Activated naive CD8-positive, alpha-beta T cell (primary cell): ENCODE measurements around the gene KTN1.

Source experiments
- H3K27ac Mint-ChIP-seq: one replicate; pipeline ENCODE4 v1.8.0; 2021; ENCODE audit warnings: mixed read lengths
- H3K27me3 Mint-ChIP-seq: one replicate; pipeline ENCODE4 v1.8.0; 2021; ENCODE audit warnings: mixed read lengths
- H3K36me3 Mint-ChIP-seq: one replicate; pipeline ENCODE4 v1.8.0; 2021; ENCODE audit warnings: mixed read lengths
- H3K4me1 Mint-ChIP-seq: one replicate; pipeline ENCODE4 v1.8.0; 2021; ENCODE audit warnings: low read depth, mixed read lengths
- H3K4me3 Mint-ChIP-seq: one replicate; pipeline ENCODE4 v1.8.0; 2021; ENCODE audit warnings: mild to moderate bottlenecking, mixed read lengths
- H3K9me3 Mint-ChIP-seq: one replicate; pipeline ENCODE4 v1.8.0; 2021; ENCODE audit warnings: low read depth, mixed read lengths

Gene KTN1

DNA sequence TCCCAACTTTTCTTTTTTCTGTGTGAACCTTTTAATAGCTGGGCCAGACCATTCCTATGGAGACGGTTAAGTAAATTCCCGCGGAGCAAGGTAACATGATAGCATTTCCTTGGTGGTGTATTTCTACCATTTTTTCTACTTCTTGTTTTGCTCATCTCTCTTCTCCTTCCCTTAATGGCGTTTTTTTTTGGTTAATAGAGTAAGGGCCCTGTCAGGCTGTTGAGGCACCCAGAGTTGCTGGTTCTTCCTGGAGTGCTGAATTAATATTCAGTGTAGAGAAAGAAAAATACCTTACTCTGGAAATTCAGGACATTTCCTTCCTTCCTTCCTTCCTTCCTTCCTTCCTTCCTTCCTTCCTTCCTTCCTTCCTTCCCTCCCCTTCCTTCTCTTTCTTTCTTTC lies 137.6 kb downstream of the KTN1 start:
- no peaks in the 10 kb centered on the region for H3K9me3 Mint-ChIP-seq
- no peak overlapping the region for H3K4me3 Mint-ChIP-seq
- no peaks in the 10 kb centered on the region for H3K27me3 Mint-ChIP-seq
- H3K4me1 Mint-ChIP-seq: no peaks in the 10 kb centered on the region
- H3K36me3 Mint-ChIP-seq: peaks cover 7% of the 10 kb centered on the region
- H3K27ac Mint-ChIP-seq: no peak overlapping the region

DNA sequence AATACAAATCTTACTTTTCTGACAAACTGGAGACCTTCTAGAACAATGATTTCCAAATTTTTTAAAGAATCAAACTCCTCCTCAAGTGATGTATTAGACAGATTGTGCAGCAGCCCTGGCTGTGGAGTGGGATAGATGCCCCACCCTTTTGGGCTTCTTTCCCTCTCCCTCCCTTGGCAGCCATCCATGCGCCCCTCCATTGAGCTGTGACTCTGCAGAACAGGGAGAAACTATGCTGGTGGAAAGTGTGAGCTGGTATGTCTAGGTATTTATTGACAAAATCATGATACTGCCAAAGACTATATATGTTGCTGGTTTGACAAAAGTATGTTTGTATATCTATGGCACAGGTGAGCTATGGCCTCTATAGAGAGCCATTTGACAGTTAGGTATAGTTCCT lies 138.5 kb downstream of the KTN1 start:
- Mint-ChIP-seq H3K27ac (no peak overlapping the region), H3K27me3 (no peaks in the 10 kb centered on the region), H3K36me3 (peaks cover 7% of the 10 kb centered on the region), H3K4me1 (no peaks in the 10 kb centered on the region), H3K9me3 (no peaks in the 10 kb centered on the region), H3K4me3 (no peak overlapping the region)

DNA sequence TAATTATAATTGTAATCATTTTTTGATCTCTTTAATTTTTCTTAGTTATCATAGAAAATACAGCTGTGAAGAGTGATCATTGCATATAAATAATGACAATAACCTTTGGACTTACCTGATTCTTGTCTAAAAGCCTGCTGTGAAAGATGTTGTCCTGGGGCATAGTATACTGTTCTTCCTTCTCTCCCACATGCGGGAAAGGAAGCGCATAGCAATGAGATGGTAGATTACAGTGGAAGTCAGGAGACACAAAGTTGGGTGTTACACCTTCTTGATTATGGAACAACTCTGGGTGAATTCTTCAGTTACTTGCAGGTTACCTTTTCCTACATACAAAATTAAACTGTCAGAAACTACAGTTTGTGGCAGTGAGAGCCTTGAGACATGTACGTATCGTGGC lies 140.8 kb downstream of the KTN1 start:
- Mint-ChIP-seq H3K36me3 (peaks cover 4% of the 10 kb centered on the region), H3K4me1 (no peaks in the 10 kb centered on the region), H3K4me3 (no peak overlapping the region), H3K9me3 (no peaks in the 10 kb centered on the region), H3K27ac (no peak overlapping the region), H3K27me3 (no peaks in the 10 kb centered on the region)

DNA sequence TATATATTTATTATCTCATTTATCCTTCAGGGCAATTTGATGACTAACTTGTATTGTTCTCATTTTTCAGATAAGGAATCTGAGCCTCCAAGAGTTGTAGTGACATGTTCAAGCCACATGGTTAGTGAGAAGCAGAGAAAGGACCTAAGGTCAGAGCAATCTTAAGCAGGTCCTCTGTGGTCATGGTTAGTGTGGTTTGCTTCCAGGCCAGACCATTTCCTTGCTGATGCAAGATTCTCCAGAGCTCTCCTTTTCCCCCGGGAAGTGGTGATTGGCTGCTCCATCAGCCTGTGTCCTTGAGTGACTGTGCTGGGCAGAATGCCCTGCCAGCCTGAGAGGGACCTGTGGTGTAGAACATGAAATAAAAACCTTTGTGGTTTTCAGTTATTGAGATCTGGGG lies 141.3 kb downstream of the KTN1 start:
- Mint-ChIP-seq H3K36me3 (peaks cover 4% of the 10 kb centered on the region), H3K4me3 (no peak overlapping the region), H3K9me3 (no peaks in the 10 kb centered on the region), H3K4me1 (no peaks in the 10 kb centered on the region), H3K27ac (no peak overlapping the region), H3K27me3 (no peaks in the 10 kb centered on the region)

DNA sequence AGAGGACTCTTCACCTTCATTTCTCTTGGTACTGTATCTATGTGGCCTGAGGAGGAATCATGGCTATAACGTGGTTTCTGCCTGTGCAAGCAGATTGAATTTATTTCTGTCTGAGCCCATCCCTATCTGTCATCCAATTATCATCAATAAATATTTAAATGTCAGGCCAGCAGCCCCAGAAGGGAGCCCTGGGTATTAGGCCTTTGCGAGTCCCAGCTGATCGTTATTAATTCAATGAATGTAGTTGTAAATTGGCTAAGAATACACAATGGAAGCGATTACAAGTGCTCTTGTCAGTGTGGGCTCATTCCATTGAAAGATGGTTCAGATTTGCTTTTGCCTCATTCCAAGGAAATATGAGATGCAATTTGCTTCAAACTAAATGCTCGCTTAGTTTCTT lies 142.0 kb downstream of the KTN1 start:
- no peaks in the 10 kb centered on the region for H3K9me3 Mint-ChIP-seq
- H3K4me1 Mint-ChIP-seq: no peaks in the 10 kb centered on the region
- H3K36me3 Mint-ChIP-seq: peaks cover 4% of the 10 kb centered on the region
- H3K4me3 Mint-ChIP-seq: no peak overlapping the region
- H3K27ac Mint-ChIP-seq: no peak overlapping the region
- H3K27me3 Mint-ChIP-seq: no peaks in the 10 kb centered on the region

DNA sequence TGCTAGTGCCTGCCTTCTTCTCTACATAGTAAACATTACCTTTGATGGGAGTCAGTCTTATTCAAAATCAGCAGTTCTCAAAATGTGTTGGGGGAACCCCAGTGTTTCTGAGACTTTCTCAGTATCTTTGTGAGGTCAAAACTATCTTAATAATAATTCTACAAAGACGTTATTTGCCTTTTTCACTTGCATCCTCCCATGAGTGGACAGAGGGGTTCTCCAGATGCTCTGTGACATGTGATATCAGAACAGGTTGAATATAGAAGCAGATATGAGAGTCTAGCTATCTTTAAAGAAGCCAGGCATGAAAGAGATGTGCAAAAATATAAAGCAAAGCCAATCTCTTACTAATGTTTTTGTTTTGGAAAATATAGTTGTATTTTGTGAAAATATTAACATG lies 144.7 kb downstream of the KTN1 start:
- no peak overlapping the region for H3K4me3 Mint-ChIP-seq
- peaks cover 2% of the 10 kb centered on the region for H3K27me3 Mint-ChIP-seq
- no peak overlapping the region for H3K27ac Mint-ChIP-seq
- no peaks in the 10 kb centered on the region for H3K4me1 Mint-ChIP-seq
- H3K9me3 Mint-ChIP-seq: no peaks in the 10 kb centered on the region
- H3K36me3 Mint-ChIP-seq: peaks cover 6% of the 10 kb centered on the region

DNA sequence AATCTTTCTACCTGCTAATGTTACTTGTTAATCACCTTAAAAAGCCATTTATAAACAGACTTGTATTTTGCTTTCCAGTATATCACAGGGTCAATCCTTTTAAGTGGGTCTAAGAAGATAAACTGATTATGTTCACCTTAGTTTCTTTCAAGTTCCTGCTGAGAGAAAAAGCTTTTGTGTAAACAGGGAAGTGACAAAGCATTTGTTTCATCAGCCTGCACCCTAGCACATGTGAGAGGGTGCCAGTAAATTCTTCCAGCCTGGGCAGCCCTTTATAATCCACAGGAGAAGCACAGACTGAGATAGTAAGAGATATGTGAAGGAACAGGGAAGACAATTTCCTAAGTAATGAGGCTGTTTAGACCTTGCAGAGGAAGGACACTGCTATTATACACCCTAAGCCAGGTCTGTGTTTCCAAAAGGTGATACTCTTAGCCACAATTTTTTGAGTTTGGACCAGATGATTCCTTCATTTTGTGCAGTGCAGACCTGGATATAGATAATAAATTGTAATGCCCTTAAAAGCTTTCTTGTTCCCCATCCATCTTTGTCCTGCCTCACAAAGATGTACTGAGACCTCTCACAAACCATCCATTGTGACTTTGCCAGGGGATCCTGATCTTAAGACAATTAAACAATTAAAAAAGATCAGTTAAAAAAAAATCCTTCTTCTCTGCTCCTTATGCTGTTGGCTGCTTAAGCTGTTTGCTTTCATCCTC lies 150.7 kb downstream of the KTN1 start:
- H3K4me3 Mint-ChIP-seq: no peak overlapping the region
- H3K27me3 Mint-ChIP-seq: peaks cover 2% of the 10 kb centered on the region
- no peak overlapping the region for H3K27ac Mint-ChIP-seq
- H3K9me3 Mint-ChIP-seq: no peaks in the 10 kb centered on the region
- no peaks in the 10 kb centered on the region for H3K4me1 Mint-ChIP-seq
- peaks cover 2% of the 10 kb centered on the region for H3K36me3 Mint-ChIP-seq

DNA sequence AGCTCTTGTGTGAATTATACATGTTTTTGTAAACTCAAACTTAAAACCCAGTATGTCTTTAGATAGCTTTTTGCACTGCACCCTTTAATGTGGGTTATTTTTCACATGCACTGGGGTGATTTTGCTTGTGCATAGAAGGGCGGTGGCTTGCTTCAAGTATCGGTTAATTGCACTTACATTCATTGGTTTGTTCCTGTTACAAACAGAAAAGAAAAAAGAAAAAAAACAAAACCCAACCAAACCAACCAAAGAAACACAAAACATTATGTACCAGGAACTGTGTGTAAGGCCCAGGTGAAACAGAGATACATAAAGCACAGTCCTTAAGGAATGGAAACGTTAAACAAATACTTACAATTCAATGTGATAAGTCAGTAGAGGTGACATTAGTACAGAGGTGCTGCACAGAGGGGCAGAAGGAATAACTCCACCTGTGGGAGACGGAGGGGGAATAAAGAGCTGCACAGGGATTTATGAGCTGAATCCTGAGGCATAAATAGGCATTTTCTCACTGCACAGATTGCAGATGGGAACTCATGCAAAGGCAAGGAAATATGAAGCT lies 151.4 kb downstream of the KTN1 start:
- Mint-ChIP-seq H3K36me3 (peaks cover 2% of the 10 kb centered on the region), H3K9me3 (no peaks in the 10 kb centered on the region), H3K4me3 (no peak overlapping the region), H3K27me3 (peaks cover 2% of the 10 kb centered on the region), H3K4me1 (no peaks in the 10 kb centered on the region), H3K27ac (no peak overlapping the region)

DNA sequence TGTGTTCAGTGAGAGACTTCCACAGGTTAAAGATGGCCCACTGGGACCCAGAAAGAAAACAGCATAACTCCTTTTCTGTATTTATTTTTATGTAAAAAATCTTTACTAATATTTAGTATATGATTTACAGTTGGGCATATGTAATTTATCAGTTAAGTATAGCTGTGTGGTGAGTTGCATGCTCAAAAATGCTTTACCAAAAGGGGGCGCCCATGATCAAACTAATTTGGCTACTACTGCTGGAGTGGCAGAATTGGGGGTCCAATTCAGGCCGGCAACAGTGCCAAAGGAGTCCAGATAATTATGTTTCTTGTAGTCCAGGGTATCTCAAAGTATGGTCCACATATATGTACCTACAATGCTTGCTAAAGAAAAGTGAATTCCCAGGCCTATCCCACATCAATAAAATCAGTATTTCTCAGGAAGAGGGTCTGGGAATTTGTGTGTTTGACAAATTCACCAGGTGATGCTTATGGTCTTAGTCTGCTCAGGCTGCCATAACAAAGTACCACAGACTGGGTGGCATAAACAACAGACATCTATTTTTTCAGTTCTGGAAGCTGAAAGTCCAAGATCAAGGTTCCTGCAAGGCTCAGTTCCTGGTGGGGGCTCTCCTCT lies 152.0 kb downstream of the KTN1 start:
- H3K4me3 Mint-ChIP-seq: no peak overlapping the region
- no peak overlapping the region for H3K27ac Mint-ChIP-seq
- H3K36me3 Mint-ChIP-seq: peaks cover 2% of the 10 kb centered on the region
- H3K4me1 Mint-ChIP-seq: no peaks in the 10 kb centered on the region
- no peaks in the 10 kb centered on the region for H3K9me3 Mint-ChIP-seq
- peaks cover 2% of the 10 kb centered on the region for H3K27me3 Mint-ChIP-seq

DNA sequence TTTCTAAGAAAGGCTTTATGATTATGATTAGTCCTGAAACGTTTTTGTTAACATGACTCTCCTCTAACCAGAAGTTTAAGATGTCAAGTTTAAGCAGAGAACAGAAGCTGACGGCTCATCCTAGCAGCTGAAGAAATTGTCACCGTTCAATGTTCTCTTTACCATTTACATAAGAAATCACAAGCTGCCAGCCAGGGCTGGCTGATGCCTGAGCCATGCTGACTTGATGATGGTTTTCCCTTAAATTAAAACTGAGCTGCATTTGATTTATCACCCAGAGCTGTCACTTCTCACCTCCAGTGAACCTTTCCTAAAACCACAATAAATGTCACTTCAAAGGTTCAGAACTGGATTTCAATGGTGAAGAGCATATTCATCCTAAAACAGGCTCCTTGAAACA lies 153.6 kb downstream of the KTN1 start:
- Mint-ChIP-seq H3K27me3 (peaks cover 2% of the 10 kb centered on the region), H3K4me3 (no peak overlapping the region), H3K27ac (no peak overlapping the region), H3K9me3 (no peaks in the 10 kb centered on the region), H3K4me1 (no peaks in the 10 kb centered on the region), H3K36me3 (no peaks in the 10 kb centered on the region)
